HG03097 (cell line): ENCODE results near the gene HCFC1.

Experiments
- ATAC-seq: cut with Tn5 transposase; IDR thresholded peaks from one replicate; pipeline ENCODE4 v1.9.1; 2021; ENCODE audit not compliant: unreplicated experiment, low FRiP score

Gene HCFC1

DNA sequence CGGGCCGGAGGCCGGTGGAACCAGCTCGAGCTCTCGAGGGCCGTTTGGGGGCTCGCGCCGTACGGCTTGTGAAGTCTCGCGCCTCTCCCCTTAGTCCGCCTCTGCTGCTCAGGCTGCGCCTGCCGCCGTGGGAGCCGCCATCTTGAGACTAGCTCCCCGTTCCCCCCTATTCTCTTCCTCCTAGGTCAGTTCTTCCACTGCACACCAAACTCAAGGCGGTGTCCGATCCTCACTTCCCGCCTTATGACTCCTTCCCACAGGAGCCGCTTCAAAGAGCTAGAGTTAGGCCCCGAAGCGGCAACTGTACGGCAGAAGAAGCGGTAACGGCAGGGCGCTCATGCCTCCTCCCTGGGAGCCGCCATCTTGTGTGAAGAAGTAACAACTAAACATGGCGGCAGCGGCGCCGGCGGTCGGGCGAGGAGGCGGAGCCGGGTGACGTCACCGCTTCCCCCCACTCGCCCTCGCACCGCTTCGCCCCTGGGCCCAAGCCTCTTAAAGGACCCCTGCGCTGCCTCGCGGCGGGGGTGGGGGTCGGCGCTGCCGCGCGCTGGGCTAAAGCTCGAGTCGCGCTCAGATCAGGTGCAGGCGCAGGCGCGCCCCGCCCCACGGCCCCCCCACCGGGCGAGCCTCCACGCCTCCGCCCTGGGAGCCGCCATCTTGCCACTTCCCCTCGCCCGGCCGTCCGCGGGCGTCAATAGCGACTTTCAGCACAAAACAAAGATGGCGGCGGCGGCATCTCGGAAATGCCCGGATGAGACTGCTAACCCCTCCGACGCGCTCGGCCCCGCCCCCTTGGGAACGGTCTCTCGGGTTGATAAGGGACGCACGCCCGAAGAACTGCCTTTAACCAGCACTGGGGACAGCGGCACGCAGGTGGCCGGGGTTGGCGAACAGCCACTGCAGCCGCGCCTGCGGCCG lies at the start of gene HCFC1:
TSS of gene HCFC1 (minus strand) at position 369 of the 918 bp plus-strand sequence. CDS start 978 bp downstream, outside the sequence.
- ATAC-seq: peak; percentile 35

DNA sequence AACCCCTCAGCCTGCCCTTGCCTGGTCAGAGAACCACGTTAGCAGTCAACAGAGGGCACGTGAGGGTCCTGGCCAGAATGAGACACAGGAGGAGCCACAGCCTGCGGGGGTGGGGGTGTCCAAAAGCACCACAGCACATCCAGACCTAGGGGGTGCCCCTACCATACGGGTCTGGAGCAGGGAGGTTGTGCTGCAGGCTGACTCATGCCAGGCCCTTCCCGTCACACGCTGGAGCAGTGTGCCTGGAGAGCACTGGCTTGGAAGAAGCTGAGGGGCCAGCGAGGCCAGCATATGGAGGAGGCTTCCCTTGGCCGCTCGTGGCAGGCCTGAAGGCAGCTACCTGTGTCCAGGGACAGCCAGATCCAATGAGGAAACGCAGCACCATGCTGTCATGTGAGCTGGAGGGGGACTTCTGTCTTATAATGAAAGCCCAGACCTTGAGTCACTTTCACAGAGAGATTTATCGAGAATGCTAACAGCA lies 49.6 kb upstream of the HCFC1 start:
- ATAC-seq: no peak

- no peak for ATAC-seq
Measured at GRCh38 chrX:154020536-154021115, 49.0 kb upstream of the HCFC1 start.

DNA sequence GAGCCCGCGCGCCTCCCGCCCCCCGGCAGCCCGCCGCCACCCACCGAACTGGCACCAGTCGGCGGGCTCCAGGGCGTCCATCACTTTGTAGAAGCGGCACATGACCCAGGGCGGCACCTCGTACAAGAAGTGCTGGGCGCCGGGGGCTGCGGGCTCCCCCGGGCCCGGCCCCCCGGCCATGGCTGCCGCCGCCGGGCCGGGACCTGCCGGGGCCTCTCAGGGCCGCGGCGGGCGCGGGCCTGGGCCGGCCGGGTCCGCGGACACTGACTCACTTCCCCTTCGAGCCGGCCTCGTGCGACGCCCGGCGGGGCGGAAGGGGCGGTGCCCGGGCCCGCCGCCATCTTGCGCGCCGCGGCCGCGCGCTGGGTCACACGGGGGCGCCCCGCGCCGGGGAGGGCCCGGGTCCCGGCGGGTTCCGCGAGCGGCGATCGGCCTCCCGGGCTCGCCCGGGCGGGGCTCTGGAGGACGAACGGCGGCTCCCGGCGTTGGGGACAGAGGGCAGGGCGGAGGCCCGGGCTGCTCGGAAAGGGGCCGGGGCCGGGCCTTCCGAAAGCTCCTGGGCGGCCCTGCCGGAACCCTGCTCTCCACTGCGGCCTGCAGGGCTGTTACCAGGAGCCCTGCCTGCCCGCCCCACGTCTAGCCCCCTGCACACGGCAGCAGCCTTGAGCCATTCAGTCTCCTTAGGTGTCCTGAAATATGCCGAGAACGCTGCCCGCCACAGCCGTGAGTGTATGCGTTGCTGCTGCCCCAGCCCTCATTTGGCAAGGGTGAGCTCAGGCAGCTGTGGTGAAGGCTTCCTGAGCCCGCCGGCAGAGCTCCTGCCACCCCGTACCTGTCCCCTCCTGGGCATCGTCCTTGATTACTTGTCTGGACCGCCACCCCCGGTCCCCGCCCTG lies 48.3 kb upstream of the HCFC1 start, which contains the start of gene IRAK1:
TSS of gene IRAK1 (minus strand) at position 270 of the 896 bp plus-strand sequence. CDS start at position 180, 90 bp downstream.
- no peak for ATAC-seq

DNA sequence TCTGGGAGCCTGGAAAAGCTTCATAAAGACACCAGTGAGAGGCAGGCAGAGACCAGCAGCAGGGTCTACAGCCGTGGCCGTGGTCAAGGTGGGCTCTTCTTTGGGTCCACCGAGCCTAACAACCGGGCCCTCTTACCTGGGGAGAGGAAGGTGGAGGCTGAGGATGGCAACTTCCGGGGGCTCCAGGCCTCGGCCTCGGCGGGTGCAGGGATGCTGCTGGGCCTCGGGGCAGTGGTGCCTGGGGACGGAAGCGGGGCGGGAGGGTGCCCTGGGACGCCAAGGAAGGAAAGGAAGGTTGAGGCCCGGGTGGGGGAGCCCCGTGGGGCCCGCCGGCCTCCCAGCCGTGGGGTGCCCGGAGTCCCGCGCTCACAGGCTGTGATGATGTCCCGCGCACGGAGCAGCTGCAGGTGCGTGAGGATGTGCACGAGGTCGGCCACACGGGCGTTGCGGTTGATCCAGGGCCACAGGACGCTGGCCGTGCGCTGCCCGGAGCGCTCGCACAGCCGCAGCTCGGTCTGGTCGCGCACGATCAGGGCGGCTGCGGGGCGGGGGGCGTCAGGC lies 47.5 kb upstream of the HCFC1 start:
- no peak for ATAC-seq

DNA sequence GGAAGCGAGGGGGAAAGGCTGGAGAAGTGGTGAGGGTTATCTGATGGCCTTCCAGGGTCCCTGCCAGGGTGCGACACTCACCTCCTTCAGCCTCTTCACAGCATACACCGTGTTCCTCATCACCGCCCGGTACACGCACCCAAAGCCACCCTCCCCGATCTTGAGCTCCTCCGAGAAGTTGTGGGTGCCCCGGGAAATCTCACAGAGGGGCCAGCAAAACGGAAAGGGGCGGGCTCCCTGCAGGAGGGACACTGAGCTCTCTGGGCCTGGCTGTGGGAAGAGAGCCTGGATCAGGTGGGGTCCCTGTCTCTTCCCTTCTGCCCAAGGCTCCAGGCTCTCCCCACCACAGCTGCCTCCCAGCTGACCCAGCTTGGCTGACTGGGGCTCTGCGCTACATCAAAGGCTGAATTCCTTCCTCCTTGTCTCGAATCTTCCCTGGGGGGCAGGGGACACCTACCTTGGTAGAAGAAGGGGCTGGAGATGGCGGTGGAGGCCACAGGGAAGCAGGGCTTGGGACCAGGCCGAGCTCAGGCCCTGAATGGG lies 47.0 kb upstream of the HCFC1 start:
- no peak for ATAC-seq

GRCh38 chrX:154017766-154018517 lies 46.3 kb upstream of the HCFC1 start:
- no peak for ATAC-seq

GRCh38 chrX:154016366-154017076 lies 44.9 kb upstream of the HCFC1 start:
- no peak for ATAC-seq

DNA sequence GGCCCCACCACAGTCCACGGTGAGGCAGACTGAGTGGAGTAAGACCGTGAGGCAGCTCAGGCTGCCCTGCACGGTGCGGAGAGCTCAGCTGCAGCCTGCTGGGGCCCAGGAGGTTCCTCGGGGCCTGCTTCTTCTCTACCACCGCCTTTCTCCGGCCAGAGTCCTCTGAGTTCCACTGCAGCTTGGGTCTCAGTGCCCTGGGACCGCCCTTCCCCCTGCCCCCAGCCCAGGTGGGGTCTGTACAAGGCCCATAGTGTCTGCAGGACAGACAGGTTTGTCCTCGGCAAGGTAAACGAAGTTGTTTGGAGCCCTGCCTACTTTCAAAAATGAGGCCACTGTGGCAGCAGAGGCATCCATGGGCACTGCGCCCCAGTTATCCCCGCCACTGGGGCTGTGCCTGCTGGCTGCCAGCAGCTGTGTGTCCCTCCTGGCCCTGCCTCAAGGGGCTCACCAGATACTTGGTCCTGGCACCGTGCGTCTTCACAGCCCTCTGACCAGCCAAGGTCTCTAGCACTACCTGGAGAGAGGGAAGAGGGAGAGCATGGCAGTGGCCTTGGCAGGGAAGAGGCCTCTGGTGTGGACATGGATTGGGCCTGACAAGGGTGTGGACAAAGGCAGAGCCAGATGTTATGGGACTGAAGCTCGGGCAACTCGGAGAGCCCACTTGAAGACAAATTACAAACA lies 44.1 kb upstream of the HCFC1 start:
- no peak for ATAC-seq

- no peak for ATAC-seq
Measured at GRCh38 chrX:154014429-154015380, 43.1 kb upstream of the HCFC1 start.

GRCh38 chrX:154013614-154014360 lies 42.2 kb upstream of the HCFC1 start:
- ATAC-seq: no peak

DNA sequence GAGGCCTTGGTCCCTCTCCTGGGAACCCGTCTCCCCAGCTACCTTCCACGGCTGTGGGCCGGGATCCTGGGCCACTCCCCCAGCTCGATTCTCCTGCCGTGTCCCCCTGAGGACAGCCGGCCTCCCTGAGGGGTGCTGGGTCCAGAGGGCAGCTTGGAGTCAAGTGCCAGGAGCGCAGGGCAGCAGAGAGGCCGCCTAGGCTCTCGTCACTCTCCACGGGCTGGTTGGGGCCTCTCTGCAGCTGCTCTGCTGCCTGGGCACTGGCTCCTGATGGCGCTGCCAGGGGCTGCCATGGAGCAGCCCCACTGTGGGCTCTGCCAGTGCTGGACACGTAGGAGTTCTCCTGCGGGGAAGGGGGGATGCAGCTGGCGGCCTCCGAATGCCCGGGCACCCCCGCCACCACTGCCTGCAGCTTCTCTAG lies 41.4 kb upstream of the HCFC1 start:
- ATAC-seq: no peak

- no peak for ATAC-seq
Measured at GRCh38 chrX:154012336-154012991, 40.8 kb upstream of the HCFC1 start.

DNA sequence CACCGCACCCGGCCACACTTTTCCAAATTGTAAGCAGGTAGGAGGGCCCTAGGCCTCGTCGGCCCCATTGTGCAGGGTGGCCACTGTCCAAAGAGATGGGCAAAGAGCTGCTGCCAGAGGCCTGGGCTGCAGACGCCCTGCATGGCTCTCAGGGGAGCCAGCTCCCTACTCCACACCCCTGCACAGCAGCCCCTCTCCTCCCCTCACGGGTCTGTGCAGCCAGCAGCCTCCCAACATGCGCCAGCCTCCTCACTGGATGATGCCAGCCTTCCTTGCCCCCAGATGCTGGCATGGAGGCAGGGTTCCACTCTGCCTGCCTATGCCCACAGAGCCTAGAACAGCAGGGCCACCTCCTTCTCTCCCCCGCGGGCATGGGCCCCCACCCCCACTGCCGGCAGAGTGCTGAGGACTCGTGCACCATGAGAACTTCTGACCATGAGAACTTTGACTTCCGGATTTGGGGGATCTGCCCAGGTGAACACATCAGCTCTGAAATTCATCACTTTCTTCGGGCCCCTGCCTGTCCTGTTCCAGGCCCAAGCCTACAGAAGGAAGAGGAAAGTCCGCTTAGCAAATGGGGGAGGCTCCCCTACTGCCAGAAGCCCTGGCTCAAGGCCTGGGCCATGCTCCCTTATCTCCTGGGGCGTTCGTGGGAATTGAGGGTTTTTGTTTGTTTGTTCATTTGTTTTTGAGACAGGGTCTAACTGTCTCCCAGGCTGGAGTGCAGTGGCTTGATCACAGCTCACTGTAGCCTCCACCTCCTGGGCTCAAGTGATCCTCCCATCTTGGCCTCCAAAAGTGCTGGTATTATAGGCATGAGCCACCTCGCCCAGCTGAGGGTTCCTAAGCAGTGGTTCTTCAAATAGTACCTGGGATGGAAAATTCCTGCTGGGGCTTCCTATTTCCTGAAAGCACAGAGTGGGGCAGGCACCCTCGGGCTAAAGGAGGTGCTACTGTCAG lies 40.0 kb upstream of the HCFC1 start:
- no peak for ATAC-seq
